HFF-Myc (cell line): ENCODE results near the gene PDE6C.

Source experiments
- DNase-seq: peaks from one replicate; pipeline ENCODE4 v3.0.0-alpha.2; 2011; ENCODE audit warnings: low read depth; ENCODE audit errors: extremely low read depth
- H3K4me3 ChIP-seq: replicated peaks from 2 replicates; pipeline ENCODE4 v1.5.1; 2011; ENCODE audit warnings: low read depth, mild to moderate bottlenecking, control low read depth, low read length
- CTCF ChIP-seq: IDR thresholded peaks from 2 replicates; pipeline ENCODE4 v1.5.1; 2012; ENCODE audit warnings: mild to moderate bottlenecking, low read depth, low read length, control low read depth; ENCODE audit errors: missing control alignments

PDE6C gene

GRCh38 chr10:93572606-93573005, 39.7 kb upstream of the PDE6C start:
- no peak overlapping the region for H3K4me3 ChIP-seq
- TF ChIP-seq CTCF: no peak

GRCh38 chr10:93573051-93573909, 39.1 kb upstream of the PDE6C start:
- TF ChIP-seq CTCF: no peak
- DNase-seq: no peak
- no peak overlapping the region for H3K4me3 ChIP-seq

More at GRCh38 chr10:93572606-93573005, 39.7 kb upstream of the PDE6C start:
- DNase-seq: no peak

GRCh38 chr10:93573924-93574323, 38.4 kb upstream of the PDE6C start:
- TF ChIP-seq CTCF: no peak
- no peak overlapping the region for H3K4me3 ChIP-seq
- DNase-seq: no peak

GRCh38 chr10:93576888-93577287, 35.4 kb upstream of the PDE6C start:
- no peak overlapping the region for H3K4me3 ChIP-seq
- DNase-seq: no peak
- TF ChIP-seq CTCF: no peak

DNA sequence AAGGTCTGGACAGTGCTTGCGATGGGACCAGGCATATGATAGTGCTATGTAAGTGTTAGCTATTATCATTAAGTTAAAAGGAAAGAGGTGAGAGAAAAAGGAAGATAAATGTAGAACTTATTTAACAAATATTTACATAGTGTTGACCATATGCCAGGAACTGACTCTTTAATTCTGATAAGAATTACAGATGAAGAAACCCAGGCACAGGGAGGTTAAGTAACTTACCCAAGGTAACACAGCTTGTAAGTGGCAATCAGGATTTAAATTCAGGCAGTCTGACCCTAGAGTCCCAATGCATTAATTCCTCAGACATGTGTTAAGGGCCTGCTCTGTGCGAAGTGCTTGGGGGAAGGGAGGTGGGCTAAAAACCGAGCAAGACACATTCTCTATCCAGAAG, 34.8 kb upstream of the PDE6C start:
- no peak for DNase-seq
- no peak overlapping the region for H3K4me3 ChIP-seq
- no peak for TF ChIP-seq CTCF

GRCh38 chr10:93579089-93579488, 33.2 kb upstream of the PDE6C start:
- no peak overlapping the region for H3K4me3 ChIP-seq
- no peak for TF ChIP-seq CTCF
- no peak for DNase-seq
